GM18858 (cell line): ENCODE data around the gene RERE.

Experiments used
- ATAC-seq: cut with Tn5 transposase; IDR thresholded peaks from one replicate; pipeline ENCODE4 v1.9.1; 2021; ENCODE audit not compliant: unreplicated experiment

Gene RERE

DNA sequence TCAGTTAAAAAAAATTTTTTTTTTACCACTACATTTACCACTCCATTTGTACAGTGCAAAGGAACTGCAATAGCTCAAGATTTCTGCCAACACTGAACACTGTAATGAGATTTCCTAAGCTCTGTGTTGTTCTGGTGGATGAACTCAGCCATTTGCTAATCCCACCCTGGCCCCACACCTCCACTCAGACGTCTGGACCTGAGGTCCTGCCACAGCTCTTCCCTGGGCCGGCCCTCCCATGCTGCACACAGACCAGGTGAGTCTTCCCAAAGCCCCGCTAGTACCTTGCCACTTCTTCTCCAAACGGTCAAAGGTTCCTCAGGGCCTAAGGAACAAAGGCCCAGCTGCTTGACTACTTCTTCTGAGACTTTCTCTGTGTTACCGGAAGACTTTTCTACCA is 443.1 kb downstream of the RERE start:
- ATAC-seq: no peak

DNA sequence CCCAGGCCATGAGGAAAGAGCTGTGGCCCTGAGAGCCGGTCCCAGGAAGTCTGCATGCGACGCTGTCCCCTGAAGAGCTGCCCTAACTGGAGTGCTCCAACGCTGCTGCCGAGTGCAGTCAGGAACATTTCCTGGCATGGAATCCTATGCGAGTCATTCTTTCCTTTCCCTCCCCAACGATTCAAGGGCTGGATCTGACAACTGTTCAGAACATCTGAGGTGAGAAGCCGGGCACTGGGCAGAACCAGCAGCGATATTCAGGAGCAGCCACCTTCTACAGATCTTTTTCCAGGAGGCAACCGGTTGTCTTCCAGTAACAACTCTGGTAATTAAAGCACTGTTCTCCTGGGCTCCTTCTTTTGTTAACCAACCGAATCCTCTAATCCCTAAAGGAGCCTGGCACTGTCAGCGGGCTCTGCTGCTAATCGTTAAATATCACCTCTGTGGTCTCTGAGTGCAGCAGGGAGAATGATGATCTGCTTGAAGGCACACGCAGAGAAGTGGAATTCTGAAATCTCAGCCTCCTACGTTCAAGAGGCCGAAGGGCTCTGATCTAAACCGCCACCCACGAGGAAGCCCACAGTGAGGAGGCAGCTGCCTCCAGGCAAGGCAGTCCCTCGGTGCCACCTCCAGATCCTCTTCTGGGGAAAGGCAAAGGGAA is 443.7 kb downstream of the RERE start:
- ATAC-seq: no peak

- no peak for ATAC-seq
These were observed 444.3 kb downstream of the RERE start for GRCh38 chr1:8373125-8373524.

- no peak for ATAC-seq
These were observed 446.0 kb downstream of the RERE start for GRCh38 chr1:8371372-8371991.

DNA sequence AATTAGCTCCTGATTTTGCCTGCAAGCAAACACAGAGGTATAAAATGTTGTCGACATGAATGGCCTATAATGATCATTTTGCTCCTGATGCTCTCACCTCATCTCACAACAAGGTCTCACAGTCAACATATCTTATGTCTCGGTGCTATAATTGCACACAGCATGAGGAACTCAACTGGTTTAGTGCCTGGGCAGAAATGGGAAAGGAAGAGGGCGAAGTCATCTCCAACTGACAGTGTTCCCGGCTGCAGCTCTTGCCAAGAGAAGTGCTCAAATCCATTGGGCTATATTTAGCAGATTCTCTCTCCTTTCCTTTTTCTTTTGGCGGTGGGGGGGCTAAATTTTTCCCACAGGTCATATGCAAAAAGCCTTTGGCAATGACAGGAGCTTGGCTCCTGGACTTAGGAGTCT is 446.5 kb downstream of the RERE start:
- ATAC-seq: no peak

GRCh38 chr1:8370046-8370881 is 447.2 kb downstream of the RERE start:
- ATAC-seq: no peak

DNA sequence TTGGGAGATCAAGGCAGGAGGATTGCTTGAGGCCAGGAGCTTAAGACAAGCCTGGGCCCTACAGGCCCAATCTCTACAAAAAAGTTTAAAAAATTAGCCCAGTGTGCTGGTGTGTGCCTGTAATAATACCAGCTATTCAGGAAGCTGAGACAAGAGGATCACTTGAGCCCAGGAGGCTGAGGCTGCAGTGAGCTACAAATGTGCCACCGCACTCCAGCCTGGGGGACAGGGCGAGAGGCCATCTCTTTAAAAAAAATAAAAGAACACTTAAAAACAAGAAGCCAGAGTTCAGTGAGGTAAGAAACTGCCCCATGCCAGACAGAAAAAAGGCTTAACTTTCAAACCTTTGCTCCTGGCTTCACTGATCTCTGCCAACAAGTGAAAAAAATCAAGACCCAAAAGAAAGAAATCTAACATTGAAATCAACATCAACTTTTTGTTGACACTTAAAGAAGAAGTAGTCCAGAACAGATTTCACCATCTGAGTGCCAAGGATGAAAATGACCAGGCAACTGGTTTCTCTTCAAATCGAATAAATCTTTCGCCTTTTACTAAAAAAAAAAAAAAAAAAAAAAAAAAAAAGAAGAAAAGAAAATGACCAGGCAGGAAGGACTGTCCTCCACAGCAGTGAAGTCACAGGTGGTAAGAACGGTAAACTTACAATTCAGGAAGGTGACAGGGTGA is 448.3 kb downstream of the RERE start:
- no peak for ATAC-seq

- ATAC-seq: no peak
These were observed 449.8 kb downstream of the RERE start for GRCh38 chr1:8367571-8368194.

DNA sequence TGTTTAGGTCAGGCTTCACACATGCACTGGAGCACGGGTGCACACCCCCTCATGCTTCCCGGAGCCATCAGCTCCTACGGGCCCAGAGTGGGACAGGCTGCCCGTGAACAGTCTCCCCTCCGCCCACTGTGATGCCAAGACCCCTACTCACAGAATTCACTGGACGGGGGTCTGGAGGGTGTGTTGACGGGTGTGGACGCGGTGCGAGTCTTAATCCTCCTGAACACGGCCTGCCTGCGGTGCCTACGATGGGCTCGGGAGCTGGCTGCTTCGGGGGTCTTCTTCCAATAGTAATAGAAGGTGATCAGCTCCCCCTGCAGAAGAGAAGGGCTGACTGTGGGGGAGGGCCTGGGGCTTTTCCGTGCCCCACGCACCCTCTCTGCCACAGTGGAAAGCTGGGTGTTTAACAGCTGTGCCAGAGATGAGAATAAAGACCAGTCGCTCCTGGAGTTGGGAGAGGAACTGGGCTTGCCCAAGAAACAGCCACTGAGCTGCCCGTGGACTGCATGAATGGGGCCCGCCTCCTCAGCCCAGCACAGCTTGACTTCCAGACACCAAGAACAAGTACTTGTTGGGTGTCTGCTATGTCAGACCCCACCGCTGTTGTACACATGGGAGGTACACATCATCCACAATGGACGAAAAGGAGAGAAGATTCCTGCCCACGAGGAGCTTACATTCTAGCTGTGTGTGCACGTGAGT is 451.6 kb downstream of the RERE start:
- ATAC-seq: no peak

- ATAC-seq: no peak
These were observed 452.7 kb downstream of the RERE start for GRCh38 chr1:8364528-8365442.

DNA sequence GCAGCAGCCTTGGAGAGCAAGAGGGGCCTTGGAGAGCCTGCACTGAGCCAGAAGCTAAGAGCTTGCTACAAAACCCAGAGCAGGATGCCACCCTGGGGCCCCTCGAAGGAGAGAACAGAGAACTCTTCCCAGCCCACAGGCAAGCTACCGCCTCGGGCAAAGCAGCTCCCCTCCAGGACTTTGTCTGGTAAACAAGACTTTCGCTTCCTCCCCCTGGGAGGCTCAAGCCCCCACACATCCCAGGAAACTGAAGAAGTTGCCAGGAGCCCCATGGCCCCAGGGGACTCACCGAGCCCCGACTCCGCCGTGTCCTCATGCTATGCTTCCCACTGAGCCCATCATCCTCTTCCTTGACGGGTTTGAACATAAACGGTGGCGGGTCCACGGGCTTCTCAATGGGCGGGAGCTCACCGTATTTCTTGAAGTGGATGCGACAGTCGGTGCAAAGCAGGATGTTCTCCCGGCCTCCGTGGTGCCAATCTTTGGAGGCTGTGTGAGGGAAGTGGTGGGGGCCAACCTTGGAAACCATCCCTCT is 453.6 kb downstream of the RERE start:
- no peak for ATAC-seq

DNA sequence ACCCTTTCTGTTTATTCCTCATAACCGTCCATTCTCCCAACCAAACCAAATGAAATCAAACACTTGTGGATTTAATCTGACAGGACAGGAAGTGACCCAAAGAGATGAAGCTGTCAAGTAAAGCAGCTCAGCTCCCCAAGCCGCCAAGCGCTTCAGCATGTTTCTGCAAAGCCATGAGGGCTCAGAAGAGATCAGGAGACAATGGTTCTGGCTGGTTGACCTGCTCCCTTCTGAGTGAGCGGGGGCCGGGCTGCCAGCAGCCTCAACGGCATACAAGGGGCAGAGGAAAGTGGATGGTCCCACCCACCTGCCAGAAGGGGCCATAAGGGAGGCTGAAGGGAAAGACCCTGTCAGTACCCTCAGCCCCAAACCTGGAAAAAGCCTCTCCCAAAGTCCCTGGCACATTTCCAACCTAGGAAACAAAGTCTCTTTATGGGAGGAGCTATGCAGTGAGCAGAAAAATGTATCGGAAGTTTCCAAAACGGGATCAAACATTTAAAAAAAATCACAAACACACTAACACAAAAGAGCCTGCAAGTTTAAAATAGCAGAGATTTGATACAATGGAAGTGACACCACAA is 454.2 kb downstream of the RERE start:
- no peak for ATAC-seq

- ATAC-seq: no peak
These were observed 454.7 kb downstream of the RERE start for GRCh38 chr1:8362701-8363101.

DNA sequence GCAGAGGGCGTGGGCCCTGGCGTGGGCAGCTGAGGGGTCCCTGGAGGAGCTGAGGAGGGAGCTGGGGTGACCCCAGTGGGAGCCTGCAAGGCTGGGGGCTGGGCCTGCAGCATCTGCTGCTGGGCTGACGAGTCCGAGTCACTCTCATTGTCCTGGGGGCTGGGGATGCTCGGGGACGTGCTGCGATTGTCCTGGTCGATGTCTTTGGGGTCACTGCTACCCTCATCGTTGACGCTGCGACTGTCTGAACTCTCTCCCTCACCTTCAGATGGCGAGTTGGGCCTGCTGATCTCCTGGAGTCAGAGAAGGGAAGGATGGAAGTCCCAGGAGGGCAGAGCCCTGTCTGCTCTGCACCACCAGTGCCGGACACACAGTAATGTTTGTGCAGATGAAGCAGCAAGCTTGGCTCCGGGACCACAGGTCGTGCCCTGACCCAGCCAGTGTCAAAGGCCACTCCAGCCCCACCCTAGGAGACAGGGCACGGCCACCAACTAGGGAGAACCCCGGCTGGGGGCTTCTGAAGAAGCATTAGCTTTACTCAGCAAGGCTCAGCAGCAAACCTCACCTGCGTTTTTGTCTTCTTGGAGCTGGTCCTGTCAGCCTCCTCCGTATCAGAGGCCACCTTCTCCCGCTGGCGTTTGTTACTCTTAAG is 456.1 kb downstream of the RERE start:
- no peak for ATAC-seq

GRCh38 chr1:8360493-8361197 is 456.8 kb downstream of the RERE start:
- no peak for ATAC-seq

DNA sequence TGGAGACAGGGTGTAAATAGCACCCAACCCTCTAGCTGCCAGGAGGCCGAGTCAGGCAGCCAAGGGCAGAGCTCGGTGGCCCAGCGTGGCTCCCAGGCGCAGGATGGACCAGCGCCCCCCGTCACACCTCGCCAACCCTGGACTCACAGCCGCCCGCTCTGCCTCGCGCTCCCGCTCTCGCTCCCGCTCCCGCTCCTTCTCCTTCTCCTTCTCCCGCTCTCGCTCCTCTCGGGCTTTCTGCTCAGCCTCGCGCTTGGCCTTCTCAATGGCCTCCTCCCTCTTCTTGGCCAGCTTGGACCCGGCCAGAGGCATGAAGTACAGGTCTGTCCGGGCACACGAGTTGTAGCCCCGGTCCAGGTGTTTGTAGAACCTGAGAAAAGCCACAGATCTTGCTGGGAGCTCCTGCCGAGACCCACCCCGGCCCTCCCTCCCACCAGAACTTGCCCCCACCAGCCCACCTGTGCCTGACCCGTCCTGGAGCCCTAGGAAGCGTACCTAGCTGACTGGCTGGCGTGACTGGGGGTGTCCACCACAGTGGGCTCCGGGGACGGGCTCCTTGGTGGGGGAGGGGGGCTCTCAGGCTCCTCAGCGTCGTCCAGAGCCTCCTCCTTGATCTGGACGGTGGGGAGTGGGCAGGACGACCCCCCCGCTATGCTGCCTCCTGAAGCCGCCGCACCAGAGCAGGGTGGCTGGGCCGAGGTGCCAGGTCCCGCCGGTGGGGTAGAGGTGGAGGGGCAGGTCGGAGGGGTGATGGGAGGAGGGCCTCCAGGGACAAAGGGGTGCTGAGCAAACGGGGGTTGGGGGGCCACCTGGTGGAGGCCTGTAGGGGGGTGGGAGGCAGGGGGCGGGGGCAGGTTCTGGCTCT is 457.6 kb downstream of the RERE start:
- ATAC-seq: no peak
